HepG2 (cell line): ENCODE results near the gene AAMP. TPM values are rescaled to one million over a fixed set of nuclear protein-coding genes. Genes with fewer than 3 reads are reported as not detected.

Experiments
- CHCHD3 ChIP-seq: sonication (generic); formaldehyde crosslinking; IDR thresholded peaks from 2 replicates; pipeline ENCODE4 v1.8.0; 2022; ENCODE audit warnings: mild to moderate bottlenecking, missing genetic modification reagents, moderate library complexity
- FOXM1 ChIP-seq: sonication (generic); formaldehyde crosslinking; IDR thresholded peaks from 2 replicates; pipeline ENCODE4 v1.5.0; 2020; ENCODE audit warnings: missing genetic modification reagents
- PITX1 ChIP-seq: sonication (generic); formaldehyde crosslinking; IDR thresholded peaks from 2 replicates; pipeline ENCODE4 v1.5.1; 2020; ENCODE audit warnings: mild to moderate bottlenecking, missing genetic modification reagents
- RFX5 ChIP-seq: IDR thresholded peaks from 2 replicates; pipeline ENCODE4 v1.6.1; 2011; ENCODE audit warnings: low read depth, low read length, improper control_type of control experiment
- SCMH1 ChIP-seq: sonication (generic); formaldehyde crosslinking; IDR thresholded peaks from 2 replicates; pipeline ENCODE4 v1.9.0; 2021; ENCODE audit warnings: missing genetic modification reagents, mild to moderate bottlenecking, borderline replicate concordance
- TCF7 ChIP-seq: sonication (generic); IDR thresholded peaks from 2 replicates; pipeline ENCODE4 v1.6.1; 2016; ENCODE audit warnings: antibody characterized with exemption, low read depth
- ZEB1 ChIP-seq: IDR thresholded peaks from 2 replicates; pipeline ENCODE4 v1.6.1; 2012; ENCODE audit warnings: mild to moderate bottlenecking, low read depth, inconsistent platforms; ENCODE audit not compliant: insufficient replicate concordance
- ZFY ChIP-seq: sonication (generic); formaldehyde crosslinking; IDR thresholded peaks from 2 replicates; pipeline ENCODE4 v1.4.0; 2020; ENCODE audit warnings: missing genetic modification reagents
- polyA plus RNA-seq, 8 experiments: library from polyadenylated mRNA; depleted of rRNA in 3 of 8; stranded (reverse) in 7 of 8; unstranded in 1 of 8; fragments of >200 nt; fragmentation: Illumina TruSeq in 4 of 8; extraction: Trizol in 4 of 8; gene quantifications; 2 replicates each; pipeline versions ENCODE4 v1.2.1 to v1.2.3, GENCODE V29; 2011 to 2016; ENCODE audit warnings: low read depth in 4 of 8, missing spikeins in 1 of 8, mixed read lengths in 1 of 8; ENCODE audit not compliant: insufficient read depth in 1 of 8
- total RNA-seq, 5 experiments: library from RNA; depleted of rRNA; stranded (reverse); fragments of >200 nt; fragmentation: Illumina TruSeq; extraction: Trizol; gene quantifications; 2 replicates each; pipeline ENCODE4 v1.2.3, GENCODE V29; 2016; ENCODE audit warnings: low read depth in 1 of 5
- TF ChIP-seq, protein P1 (sequence below): sonication (generic); formaldehyde crosslinking; IDR thresholded peaks from 2 replicates; pipeline ENCODE4 v1.4.0; 2020; ENCODE audit warnings: missing genetic modification reagents
- TF ChIP-seq, protein P2 (sequence below), 2 experiments: sonication (generic) in 1 of 2; formaldehyde crosslinking in 1 of 2; IDR thresholded peaks; 2 replicates each; pipeline versions ENCODE4 v1.5.1 to v1.6.1; 2011 to 2020; ENCODE audit warnings: borderline replicate concordance in 1 of 2, low read depth in 1 of 2, low read length in 1 of 2, mild to moderate bottlenecking in 1 of 2, missing genetic modification reagents in 1 of 2, moderate library complexity in 1 of 2
- TF ChIP-seq, protein P3 (sequence below): IDR thresholded peaks from 2 replicates; pipeline ENCODE4 v1.4.0; 2020; ENCODE audit warnings: mild to moderate bottlenecking, missing genetic modification reagents
- TF ChIP-seq, protein P4 (sequence below): sonication (generic); formaldehyde crosslinking; IDR thresholded peaks from 2 replicates; pipeline ENCODE4 v1.5.0; 2020; ENCODE audit warnings: mild to moderate bottlenecking, low read depth, missing genetic modification reagents, borderline replicate concordance
- TF ChIP-seq, protein P5 (sequence below): sonication (generic); formaldehyde crosslinking; IDR thresholded peaks from 2 replicates; pipeline ENCODE4 v1.4.0; 2020; ENCODE audit warnings: missing genetic modification reagents, borderline replicate concordance
- TF ChIP-seq, protein P6 (sequence below): sonication (generic); formaldehyde crosslinking; IDR thresholded peaks from 2 replicates; pipeline ENCODE4 v1.4.0; 2020; ENCODE audit warnings: missing genetic modification reagents, low read depth, mild to moderate bottlenecking, borderline replicate concordance

The AAMP gene
- total and polyA plus RNA-seq, 2 of the 13 experiments (the other 11 are each of a cell fraction or from before 2014, with no cell fraction given): 110 to 186 TPM

DNA sequence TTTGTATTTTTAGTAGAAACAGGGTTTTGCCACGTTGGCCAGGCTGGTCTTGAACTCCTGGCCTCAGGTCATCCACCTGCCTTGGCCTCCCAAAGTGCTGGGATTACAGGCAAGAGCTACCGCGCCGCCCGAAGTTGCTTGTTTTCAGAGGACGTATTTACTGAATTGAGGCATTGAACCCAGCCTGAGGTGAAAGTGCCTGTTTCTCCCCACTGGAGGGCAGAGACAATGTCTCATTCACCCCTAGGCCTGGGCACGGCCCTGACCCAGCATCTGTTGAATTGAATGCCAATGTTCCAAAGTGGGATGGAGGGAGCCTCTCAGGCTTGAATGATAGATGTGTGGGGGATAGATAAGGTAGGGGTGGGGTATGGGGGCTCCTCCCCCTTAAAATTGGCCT, 26.9 kb upstream of the AAMP start (continued):
- TF ChIP-seq, protein P1, sequence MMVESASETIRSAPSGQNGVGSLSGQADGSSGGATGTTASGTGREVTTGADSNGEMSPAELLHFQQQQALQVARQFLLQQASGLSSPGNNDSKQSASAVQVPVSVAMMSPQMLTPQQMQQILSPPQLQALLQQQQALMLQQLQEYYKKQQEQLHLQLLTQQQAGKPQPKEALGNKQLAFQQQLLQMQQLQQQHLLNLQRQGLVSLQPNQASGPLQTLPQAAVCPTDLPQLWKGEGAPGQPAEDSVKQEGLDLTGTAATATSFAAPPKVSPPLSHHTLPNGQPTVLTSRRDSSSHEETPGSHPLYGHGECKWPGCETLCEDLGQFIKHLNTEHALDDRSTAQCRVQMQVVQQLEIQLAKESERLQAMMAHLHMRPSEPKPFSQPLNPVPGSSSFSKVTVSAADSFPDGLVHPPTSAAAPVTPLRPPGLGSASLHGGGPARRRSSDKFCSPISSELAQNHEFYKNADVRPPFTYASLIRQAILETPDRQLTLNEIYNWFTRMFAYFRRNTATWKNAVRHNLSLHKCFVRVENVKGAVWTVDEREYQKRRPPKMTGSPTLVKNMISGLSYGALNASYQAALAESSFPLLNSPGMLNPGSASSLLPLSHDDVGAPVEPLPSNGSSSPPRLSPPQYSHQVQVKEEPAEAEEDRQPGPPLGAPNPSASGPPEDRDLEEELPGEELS (CRISPR knock-in tag): peak; percentile 51; the same call in 1 of the 2 replicates
- TF ChIP-seq ZFY (0 out of 2 replicates have a peak, but pooled peaks have one; percentile 30), TCF7 (no peak), RFX5 (no peak), ZEB1 (no peak), SCMH1 (CRISPR knock-in tag) (no peak), PITX1 (CRISPR knock-in tag) (peak; percentile 5; the same call in 1 of the 2 replicates), CHCHD3 (CRISPR knock-in tag) (no peak), FOXM1 (no peak)
- TF ChIP-seq, protein P2, sequence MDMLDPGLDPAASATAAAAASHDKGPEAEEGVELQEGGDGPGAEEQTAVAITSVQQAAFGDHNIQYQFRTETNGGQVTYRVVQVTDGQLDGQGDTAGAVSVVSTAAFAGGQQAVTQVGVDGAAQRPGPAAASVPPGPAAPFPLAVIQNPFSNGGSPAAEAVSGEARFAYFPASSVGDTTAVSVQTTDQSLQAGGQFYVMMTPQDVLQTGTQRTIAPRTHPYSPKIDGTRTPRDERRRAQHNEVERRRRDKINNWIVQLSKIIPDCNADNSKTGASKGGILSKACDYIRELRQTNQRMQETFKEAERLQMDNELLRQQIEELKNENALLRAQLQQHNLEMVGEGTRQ (IDR thresholded peaks at IDR 0.05; ENCODE audit: low read depth, low read length): no peak
- TF ChIP-seq, protein P2 (CRISPR knock-in tag; IDR thresholded peaks at IDR 0.05; ENCODE audit: borderline replicate concordance): no peak
- TF ChIP-seq, protein P3, sequence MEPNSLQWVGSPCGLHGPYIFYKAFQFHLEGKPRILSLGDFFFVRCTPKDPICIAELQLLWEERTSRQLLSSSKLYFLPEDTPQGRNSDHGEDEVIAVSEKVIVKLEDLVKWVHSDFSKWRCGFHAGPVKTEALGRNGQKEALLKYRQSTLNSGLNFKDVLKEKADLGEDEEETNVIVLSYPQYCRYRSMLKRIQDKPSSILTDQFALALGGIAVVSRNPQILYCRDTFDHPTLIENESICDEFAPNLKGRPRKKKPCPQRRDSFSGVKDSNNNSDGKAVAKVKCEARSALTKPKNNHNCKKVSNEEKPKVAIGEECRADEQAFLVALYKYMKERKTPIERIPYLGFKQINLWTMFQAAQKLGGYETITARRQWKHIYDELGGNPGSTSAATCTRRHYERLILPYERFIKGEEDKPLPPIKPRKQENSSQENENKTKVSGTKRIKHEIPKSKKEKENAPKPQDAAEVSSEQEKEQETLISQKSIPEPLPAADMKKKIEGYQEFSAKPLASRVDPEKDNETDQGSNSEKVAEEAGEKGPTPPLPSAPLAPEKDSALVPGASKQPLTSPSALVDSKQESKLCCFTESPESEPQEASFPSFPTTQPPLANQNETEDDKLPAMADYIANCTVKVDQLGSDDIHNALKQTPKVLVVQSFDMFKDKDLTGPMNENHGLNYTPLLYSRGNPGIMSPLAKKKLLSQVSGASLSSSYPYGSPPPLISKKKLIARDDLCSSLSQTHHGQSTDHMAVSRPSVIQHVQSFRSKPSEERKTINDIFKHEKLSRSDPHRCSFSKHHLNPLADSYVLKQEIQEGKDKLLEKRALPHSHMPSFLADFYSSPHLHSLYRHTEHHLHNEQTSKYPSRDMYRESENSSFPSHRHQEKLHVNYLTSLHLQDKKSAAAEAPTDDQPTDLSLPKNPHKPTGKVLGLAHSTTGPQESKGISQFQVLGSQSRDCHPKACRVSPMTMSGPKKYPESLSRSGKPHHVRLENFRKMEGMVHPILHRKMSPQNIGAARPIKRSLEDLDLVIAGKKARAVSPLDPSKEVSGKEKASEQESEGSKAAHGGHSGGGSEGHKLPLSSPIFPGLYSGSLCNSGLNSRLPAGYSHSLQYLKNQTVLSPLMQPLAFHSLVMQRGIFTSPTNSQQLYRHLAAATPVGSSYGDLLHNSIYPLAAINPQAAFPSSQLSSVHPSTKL (CRISPR knock-in tag): peak; percentile 34; the same call in 1 of the 2 replicates
- TF ChIP-seq, protein P4, sequence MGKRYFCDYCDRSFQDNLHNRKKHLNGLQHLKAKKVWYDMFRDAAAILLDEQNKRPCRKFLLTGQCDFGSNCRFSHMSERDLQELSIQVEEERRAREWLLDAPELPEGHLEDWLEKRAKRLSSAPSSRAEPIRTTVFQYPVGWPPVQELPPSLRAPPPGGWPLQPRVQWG (CRISPR knock-in tag): no peak
- TF ChIP-seq, protein P5, sequence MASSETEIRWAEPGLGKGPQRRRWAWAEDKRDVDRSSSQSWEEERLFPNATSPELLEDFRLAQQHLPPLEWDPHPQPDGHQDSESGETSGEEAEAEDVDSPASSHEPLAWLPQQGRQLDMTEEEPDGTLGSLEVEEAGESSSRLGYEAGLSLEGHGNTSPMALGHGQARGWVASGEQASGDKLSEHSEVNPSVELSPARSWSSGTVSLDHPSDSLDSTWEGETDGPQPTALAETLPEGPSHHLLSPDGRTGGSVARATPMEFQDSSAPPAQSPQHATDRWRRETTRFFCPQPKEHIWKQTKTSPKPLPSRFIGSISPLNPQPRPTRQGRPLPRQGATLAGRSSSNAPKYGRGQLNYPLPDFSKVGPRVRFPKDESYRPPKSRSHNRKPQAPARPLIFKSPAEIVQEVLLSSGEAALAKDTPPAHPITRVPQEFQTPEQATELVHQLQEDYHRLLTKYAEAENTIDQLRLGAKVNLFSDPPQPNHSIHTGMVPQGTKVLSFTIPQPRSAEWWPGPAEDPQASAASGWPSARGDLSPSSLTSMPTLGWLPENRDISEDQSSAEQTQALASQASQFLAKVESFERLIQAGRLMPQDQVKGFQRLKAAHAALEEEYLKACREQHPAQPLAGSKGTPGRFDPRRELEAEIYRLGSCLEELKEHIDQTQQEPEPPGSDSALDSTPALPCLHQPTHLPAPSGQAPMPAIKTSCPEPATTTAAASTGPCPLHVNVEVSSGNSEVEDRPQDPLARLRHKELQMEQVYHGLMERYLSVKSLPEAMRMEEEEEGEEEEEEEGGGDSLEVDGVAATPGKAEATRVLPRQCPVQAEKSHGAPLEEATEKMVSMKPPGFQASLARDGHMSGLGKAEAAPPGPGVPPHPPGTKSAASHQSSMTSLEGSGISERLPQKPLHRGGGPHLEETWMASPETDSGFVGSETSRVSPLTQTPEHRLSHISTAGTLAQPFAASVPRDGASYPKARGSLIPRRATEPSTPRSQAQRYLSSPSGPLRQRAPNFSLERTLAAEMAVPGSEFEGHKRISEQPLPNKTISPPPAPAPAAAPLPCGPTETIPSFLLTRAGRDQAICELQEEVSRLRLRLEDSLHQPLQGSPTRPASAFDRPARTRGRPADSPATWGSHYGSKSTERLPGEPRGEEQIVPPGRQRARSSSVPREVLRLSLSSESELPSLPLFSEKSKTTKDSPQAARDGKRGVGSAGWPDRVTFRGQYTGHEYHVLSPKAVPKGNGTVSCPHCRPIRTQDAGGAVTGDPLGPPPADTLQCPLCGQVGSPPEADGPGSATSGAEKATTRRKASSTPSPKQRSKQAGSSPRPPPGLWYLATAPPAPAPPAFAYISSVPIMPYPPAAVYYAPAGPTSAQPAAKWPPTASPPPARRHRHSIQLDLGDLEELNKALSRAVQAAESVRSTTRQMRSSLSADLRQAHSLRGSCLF (CRISPR knock-in tag): no peak
- TF ChIP-seq, protein P6, sequence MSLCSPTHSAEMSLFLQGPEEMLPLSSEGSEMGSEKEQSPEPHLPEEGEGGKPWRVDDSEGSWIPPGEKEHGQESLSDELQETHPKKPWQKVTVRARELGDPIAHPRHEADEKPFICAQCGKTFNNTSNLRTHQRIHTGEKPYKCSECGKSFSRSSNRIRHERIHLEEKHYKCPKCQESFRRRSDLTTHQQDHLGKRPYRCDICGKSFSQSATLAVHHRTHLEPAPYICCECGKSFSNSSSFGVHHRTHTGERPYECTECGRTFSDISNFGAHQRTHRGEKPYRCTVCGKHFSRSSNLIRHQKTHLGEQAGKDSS (CRISPR knock-in tag): no peak
